Suppressor macrophage (primary cell): ENCODE data around the gene GIPR.
"Not testable (repeated sequence)": the region's sequence is repeated elsewhere in the genome, so short reads cannot be mapped to it uniquely, and the experiment has no call there.

Experiments
- DNase-seq, 4 experiments: peaks; one replicate each; pipeline ENCODE4 v3.0.0-alpha.2; 2020 to 2022
- total RNA-seq, 17 experiments: gene quantifications; one replicate each; lab custom pipeline; 2026; ENCODE audit warnings: mixed read lengths in 6 of 17, inconsistent platforms in 3 of 17; lab: John Stamatoyannopoulos, UW

GIPR gene, protein sequence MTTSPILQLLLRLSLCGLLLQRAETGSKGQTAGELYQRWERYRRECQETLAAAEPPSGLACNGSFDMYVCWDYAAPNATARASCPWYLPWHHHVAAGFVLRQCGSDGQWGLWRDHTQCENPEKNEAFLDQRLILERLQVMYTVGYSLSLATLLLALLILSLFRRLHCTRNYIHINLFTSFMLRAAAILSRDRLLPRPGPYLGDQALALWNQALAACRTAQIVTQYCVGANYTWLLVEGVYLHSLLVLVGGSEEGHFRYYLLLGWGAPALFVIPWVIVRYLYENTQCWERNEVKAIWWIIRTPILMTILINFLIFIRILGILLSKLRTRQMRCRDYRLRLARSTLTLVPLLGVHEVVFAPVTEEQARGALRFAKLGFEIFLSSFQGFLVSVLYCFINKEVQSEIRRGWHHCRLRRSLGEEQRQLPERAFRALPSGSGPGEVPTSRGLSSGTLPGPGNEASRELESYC
- total RNA-seq: 0 to 2.8 (median 0.03) reads per million in 17 experiments

- DNase-seq: peak; percentile 58 to 83 (median 74)
Observed at GRCh38 chr19:45667620-45668341, at the start of gene GIPR. TSS of gene GIPR (plus strand) at chr19:45668221. CDS start at chr19:45669521, 1,300 bp downstream.

- DNase-seq: no peak
Observed at GRCh38 chr19:45621389-45621788, 46.6 kb upstream of the GIPR start.

DNA sequence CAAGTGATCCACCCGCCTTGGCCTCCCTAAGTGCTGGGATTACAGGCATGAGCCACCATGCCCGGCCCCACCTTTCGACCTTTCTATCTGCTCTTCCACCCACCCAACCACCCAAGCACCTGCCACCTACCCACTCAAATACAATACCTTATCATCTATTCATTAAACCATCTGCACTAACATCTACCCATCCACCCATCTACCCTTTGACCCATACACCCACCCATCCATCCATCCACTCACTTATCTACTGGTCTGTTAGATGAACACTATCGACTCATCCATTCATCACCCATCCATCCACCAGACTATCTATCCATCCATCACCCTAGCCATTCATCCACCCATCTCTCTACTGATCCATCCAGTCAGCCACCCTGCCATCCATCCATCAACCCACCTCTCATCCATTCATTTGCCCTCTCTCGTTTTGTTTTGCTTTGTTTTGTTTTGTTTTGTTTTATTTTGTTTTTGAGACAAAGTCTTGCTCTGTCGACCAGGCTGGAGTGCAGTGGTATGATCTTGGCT lies 46.0 kb upstream of the GIPR start:
- DNase-seq: no peak

DNA sequence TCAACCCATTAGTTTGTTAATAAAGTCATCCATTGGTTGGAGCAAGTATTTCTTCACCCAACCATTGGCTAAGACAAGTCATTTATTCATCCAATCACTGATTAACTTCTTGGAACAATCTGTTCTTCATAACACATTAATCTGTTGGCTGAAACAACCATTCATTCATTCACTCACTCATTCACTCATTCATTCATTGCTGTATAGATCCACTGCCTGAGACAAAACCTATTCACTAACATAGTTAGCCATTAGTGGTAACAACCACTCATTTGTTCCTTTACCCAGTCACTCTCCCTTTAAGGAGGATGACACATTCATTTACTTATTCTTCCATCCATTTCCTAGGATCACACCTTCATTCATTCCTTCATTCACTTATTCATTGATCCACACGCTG lies 44.0 kb upstream of the GIPR start:
- DNase-seq: no peak

- not testable (repeated sequence) for DNase-seq
Observed at GRCh38 chr19:45628219-45628618, 39.8 kb upstream of the GIPR start.

- DNase-seq: no peak
Observed at GRCh38 chr19:45629704-45630103, 38.3 kb upstream of the GIPR start.

DNA sequence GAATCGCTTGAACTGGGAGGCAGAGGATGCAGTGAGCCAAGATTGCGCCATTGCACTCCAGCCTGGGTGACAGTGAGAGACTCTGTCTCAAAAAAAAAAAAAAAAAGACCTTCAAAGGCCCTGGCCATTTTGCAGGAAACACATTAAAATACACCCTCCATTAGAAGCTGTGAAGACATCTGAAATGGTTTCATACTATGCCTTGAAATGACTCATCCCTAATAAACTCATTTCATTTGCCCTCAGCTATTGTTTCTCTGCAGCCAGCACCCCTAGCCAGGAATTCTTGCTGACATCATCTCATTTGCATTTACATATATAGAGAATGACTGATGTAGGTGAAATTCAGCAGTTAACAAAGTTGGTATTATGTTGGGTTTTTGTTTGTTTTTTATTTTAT lies 37.6 kb upstream of the GIPR start:
- DNase-seq: peak in 1 of 4 experiments; percentile 20

DNA sequence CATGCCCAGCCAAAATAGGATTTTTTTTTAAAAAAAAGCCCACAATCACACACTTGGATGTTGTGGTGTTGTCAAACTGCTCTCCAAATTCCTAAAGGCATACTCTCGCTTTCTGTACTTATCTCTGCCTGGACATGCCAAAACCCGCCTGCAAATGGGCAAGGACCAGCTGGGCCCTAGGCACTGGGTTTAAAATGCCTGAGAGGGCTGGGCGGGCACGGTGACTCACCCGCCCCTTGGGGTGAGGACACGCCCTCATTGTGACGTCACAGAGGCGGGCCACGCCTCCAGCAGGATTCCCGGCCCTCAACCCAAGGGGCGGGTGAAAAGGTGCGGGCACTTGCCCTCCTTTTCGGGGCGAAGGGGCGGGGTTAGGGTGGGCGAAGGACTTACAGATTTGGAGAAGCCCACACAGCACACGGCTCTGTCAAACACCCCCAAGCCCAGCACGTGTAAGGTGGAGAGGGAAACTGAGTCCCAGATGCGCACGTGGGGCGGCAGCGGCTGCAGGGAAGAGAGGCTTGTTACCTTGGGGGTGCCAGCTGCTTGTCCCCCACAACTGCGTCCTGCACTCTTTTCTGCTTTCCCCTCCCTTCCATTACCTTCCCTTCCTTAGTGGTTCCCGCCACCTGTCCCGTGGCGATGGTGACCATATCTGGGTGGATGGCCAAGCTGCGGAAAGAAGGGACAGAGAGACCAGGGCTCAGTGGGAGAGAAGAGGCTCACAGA lies 35.4 kb upstream of the GIPR start:
- DNase-seq: peak; percentile 28 to 55 (median 37)

- no peak for DNase-seq
Observed at GRCh38 chr19:45636275-45636674, 31.7 kb upstream of the GIPR start.

DNA sequence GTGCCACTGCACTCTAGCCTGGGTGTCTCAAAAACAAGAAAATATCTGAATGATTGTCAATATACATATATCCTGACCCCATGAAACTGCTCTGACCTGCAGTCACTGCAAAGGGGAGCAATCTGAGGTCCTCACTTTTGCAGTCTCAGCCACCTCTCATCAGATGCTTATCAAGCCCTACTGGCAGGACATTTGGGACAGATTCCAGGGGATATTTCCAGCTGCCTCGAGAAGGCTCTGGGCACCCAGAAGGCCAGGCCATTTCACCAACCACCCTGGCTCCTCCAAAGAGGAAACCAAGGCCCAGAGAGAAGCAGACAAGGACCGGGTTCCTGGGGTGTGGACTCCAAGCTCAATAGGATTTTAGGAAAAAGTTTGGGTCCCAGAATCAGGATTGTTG lies 31.1 kb upstream of the GIPR start:
- DNase-seq: no peak

DNA sequence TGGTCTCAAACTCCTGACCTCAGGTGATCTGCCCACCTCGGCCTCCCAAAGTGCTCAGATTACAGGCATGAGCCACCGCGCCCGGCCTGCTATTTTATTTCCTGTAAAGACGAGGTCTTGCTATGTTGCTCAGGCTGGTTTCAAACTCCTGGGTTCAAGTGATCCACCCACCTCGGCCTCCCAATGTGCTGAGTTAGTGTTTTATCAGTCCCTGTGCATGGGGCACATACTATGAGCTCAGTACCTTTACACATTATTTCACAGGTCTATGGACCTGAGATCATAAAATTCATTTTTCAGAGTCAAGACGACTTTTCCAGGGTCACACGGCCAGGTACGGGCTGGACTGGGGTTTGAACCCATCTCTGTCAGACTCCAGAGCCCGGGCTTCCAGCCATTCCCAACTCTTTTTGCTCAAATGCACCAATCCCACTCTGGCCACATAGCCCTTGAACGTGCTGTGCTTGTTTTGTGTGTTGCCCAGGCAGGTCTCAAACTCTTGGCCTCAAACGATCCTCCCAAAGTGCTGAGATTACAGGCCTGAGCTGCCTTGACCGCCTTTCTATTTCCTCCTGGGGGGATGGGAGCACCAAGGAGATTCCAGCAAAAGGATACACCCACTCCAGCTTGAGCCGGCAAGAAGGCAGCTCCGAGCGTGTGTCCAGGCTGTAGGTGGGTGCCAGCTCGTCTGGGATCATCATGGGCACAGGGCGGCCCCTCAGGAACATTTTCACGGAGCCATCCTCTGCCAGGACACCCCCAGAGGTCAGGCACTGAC lies 29.9 kb upstream of the GIPR start:
- DNase-seq: no peak

DNA sequence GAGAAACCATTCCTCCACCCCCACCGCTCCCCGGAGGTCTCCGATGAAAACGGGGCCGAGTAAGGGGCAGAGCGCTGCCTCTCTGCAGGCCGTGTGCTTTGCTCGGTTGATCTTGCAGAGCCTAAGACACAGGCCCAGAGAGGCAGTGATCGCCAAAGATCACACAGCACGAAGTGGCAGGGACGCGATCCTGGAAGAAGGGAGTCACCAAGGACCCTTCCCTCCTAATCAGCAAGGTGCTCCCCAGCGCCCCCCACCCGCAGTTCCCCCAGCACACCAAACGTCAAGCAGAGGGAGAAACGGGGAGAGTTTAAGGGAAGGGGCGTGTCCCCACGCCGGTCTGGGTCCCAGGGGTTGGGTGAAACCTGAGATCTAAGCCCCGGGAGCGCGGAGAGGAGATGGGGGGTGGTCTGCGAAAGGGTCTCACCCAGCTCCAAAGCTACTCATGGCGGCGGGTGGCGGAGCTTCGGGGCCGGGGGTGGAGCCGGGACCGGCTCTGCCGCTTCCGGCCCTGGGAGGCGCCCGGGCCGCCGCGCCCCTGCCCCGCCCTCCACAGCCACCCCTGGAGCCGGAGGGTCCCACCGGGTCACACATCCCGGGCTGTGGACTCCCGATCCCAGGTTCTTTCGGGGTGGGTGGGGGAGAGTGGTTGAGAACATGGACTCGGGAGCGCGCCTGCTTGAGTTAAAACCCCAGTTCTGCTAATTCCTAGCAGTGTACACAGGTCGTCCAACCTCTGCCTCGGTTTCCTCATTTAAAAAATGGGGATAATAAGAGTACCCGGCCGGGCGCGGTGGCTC lies 28.9 kb upstream of the GIPR start, which contains the start of gene EML2:
Gene EML2, minus strand, starts transcription at position 468 of the 800 bp plus-strand sequence. Its CDS starts 21 bp downstream, at position 447.
- DNase-seq: peak; percentile 31 to 78 (median 56)

- no peak for DNase-seq
Observed at GRCh38 chr19:45640849-45641273, 27.2 kb upstream of the GIPR start.

- peak; percentile 78 to 85 (median 82) for DNase-seq
Observed at GRCh38 chr19:45641274-45642105, 26.5 kb upstream of the GIPR start.

- peak; percentile 86 to 94 (median 90) for DNase-seq
Observed at GRCh38 chr19:45643024-45643926, 24.7 kb upstream of the GIPR start.

DNA sequence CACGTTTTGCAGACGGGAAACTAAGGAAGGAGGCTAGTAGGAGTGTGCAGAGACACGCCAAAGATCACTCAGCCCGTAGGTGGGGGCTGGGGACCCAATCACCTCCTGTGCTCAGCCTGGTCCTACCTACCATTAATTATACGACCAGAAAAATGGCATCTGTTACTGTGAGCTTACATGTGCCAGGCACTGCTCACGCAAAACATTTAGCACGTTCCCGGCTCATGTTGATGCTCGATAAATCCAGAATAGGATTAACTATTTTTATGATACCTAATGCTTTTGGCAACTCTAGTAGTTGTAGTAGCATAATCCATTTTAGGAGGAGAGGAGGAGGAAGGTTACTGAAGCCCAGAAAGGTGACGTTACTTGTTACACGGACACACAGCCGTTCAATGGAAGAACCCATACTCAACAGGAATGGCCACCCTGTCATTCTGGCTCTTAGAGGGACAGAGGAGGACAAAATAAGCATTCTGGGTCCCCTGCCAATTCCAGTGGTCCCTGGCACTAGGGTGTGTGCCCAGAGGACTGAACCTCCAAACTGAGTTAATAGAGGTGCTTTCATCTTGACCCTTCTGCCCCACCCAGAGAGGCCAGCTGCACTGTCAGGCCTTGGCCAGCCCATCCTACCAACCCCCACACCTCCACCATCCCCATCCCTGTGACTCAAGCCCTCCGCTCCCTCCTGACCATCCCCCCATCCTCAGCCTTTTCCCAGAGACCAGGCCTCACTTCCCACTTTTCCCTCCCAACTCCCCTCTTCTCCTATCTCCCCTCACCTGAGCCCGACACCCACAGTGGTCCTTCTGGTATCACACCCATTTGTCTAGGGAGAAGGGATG lies 23.9 kb upstream of the GIPR start:
- no peak for DNase-seq

DNA sequence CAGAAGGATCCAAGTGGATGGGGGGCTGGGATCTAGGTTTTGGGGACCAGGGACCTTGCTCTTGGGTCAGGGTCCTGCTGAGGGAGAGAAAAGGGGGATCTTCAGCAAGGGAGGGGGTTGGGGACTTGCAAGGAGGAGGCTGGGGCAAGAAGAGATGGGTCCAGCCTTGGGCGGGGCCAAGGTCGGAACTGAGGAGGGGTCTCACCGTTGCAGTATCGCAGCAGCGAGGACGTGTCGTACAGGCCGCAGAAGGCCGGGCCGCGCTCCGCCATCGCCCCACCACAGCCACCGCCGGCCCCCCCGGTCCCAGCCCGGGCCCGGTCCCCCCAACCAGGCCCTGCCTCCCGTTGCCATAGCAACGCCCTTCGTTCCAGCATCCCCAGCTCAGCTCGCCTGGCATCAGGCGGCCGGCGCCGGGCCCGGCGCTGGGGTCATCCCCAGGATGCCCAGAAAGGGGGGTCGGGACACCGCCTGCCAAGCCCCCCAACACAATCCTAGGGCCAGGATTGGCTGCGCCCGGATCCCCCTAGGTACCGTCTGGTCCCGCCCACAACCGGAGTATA lies 22.9 kb upstream of the GIPR start:
- DNase-seq: peak in 1 of 4 experiments; percentile 16
